WTC11 (cell line): ENCODE results near the gene EEFSEC. TPM values are rescaled to one million over a fixed set of nuclear protein-coding genes. Genes with fewer than 3 reads are reported as not detected.

Source experiments
- ATAC-seq: fragments of 200-7000 bp; cut with Tn5 transposase; 2 replicates; pipeline ENCODE4 v1.10.0; 2021; ENCODE audit warnings: mild to moderate bottlenecking, moderate library complexity
- CTCF ChIA-PET: fragments of 300-600 bp; sonication (Branson Sonifier 250); formaldehyde crosslinking; loops from one replicate; lab custom pipeline; 2021; ENCODE audit warnings: antibody characterized with exemption; lab: Charles Lee
- POLR2A ChIA-PET: fragments of 350-600 bp; sonication (Branson Sonifier 250); formaldehyde crosslinking; loops from one replicate; lab custom pipeline; 2021; ENCODE audit warnings: antibody characterized with exemption; lab: Charles Lee
- DNase-seq: peaks from one replicate; pipeline ENCODE4 v3.0.0; 2021; ENCODE audit warnings: low spot score
- H3K27ac Mint-ChIP-seq: 2 replicates; pipeline ENCODE4 v1.8.0; 2021; ENCODE audit warnings: mixed read lengths
- H3K27me3 Mint-ChIP-seq: 2 replicates; pipeline ENCODE4 v1.8.0; 2021; ENCODE audit warnings: low read depth, mild to moderate bottlenecking, moderate library complexity, mixed read lengths
- H3K36me3 Mint-ChIP-seq: 2 replicates; pipeline ENCODE4 v1.8.0; 2021; ENCODE audit warnings: mixed read lengths
- H3K4me1 Mint-ChIP-seq: 2 replicates; pipeline ENCODE4 v1.8.0; 2022; ENCODE audit warnings: mixed read lengths
- H3K4me3 Mint-ChIP-seq: 2 replicates; pipeline ENCODE4 v1.8.0; 2021; ENCODE audit warnings: mild to moderate bottlenecking, moderate library complexity, mixed read lengths
- H3K9me3 Mint-ChIP-seq: 2 replicates; pipeline ENCODE4 v1.8.0; 2021; ENCODE audit warnings: mixed read lengths
- ESRRA ChIP-seq: sonication (generic); formaldehyde crosslinking; IDR thresholded peaks from 2 replicates; pipeline ENCODE4 v1.8.1; 2022; ENCODE audit warnings: mild to moderate bottlenecking, missing genetic modification reagents, borderline replicate concordance
- IRF2 ChIP-seq: sonication (generic); formaldehyde crosslinking; IDR thresholded peaks from 2 replicates; pipeline ENCODE4 v1.8.0; 2022; ENCODE audit warnings: low read depth, missing genetic modification reagents, borderline replicate concordance
- MYBL2 ChIP-seq: sonication (generic); formaldehyde crosslinking; IDR thresholded peaks from 2 replicates; pipeline ENCODE4 v1.8.1; 2023; ENCODE audit warnings: mild to moderate bottlenecking, moderate library complexity, missing genetic modification reagents
- NFATC4 ChIP-seq: fragments of 250-450 bp; sonication (Bioruptor Pico); IDR thresholded peaks from 2 replicates; pipeline ENCODE4 v1.9.0; 2021; ENCODE audit warnings: mild to moderate bottlenecking
- OVOL2 ChIP-seq: fragments of 250-450 bp; sonication (Bioruptor Pico); IDR thresholded peaks from 2 replicates; pipeline ENCODE4 v1.9.0; 2021; ENCODE audit warnings: mild to moderate bottlenecking, borderline replicate concordance
- SMAD3 ChIP-seq: sonication (generic); formaldehyde crosslinking; IDR thresholded peaks from 2 replicates; pipeline ENCODE4 v1.8.0; 2022; ENCODE audit warnings: missing genetic modification reagents, mild to moderate bottlenecking, borderline replicate concordance
- SMAD4 ChIP-seq: sonication (generic); formaldehyde crosslinking; IDR thresholded peaks from 2 replicates; pipeline ENCODE4 v1.8.0; 2022; ENCODE audit warnings: mild to moderate bottlenecking, missing genetic modification reagents
- SP1 ChIP-seq: sonication (generic); formaldehyde crosslinking; conservative IDR thresholded peaks from 2 replicates; pipeline ENCODE4 v1.8.1; 2022; ENCODE audit warnings: missing genetic modification reagents
- STAT6 ChIP-seq: sonication (generic); formaldehyde crosslinking; conservative IDR thresholded peaks from 2 replicates; pipeline ENCODE4 v1.8.1; 2023; ENCODE audit warnings: mild to moderate bottlenecking, low read depth, missing genetic modification reagents, moderate library complexity
- TCF7 ChIP-seq: sonication (generic); formaldehyde crosslinking; IDR thresholded peaks from 2 replicates; pipeline ENCODE4 v1.8.0; 2022; ENCODE audit warnings: mild to moderate bottlenecking, low read depth, missing genetic modification reagents, moderate library complexity
- ZNF138 ChIP-seq: sonication (generic); formaldehyde crosslinking; conservative IDR thresholded peaks from 2 replicates; pipeline ENCODE4 v1.8.1; 2022; ENCODE audit warnings: mild to moderate bottlenecking, moderate library complexity, missing genetic modification reagents
- total RNA-seq: library from RNA; stranded (reverse); gene quantifications from 3 replicates; pipeline ENCODE4 v1.2.3, GENCODE V29; 2021
- TF ChIP-seq, protein P1 (sequence below): sonication (generic); formaldehyde crosslinking; IDR thresholded peaks from 2 replicates; pipeline ENCODE4 v1.8.1; 2022; ENCODE audit warnings: low read depth, mild to moderate bottlenecking, moderate library complexity, missing genetic modification reagents, borderline replicate concordance
- TF ChIP-seq, protein P2 (sequence below): fragments of 250-450 bp; sonication (Bioruptor Pico); IDR thresholded peaks from 2 replicates; pipeline ENCODE4 v1.9.0; 2021; ENCODE audit warnings: moderate library complexity, mild to moderate bottlenecking, inconsistent platforms, borderline replicate concordance
- TF ChIP-seq, protein P3 (sequence below): fragments of 250-450 bp; sonication (Bioruptor Pico); IDR thresholded peaks from 2 replicates; pipeline ENCODE4 v1.9.0; 2021; ENCODE audit warnings: mild to moderate bottlenecking
- TF ChIP-seq, protein P4 (sequence below): sonication (generic); formaldehyde crosslinking; IDR thresholded peaks from 2 replicates; pipeline ENCODE4 v1.8.0; 2023; ENCODE audit warnings: mild to moderate bottlenecking, missing genetic modification reagents
- TF ChIP-seq, protein P5 (sequence below): sonication (generic); formaldehyde crosslinking; IDR thresholded peaks from 2 replicates; pipeline ENCODE4 v1.8.1; 2023; ENCODE audit warnings: mild to moderate bottlenecking, missing genetic modification reagents

The EEFSEC gene
- total RNA-seq, 1 experiment from 2014 or later, result 13.7 TPM

- H3K4me3 Mint-ChIP-seq, result no peak overlapping the region
- CTCF ChIA-PET, result interaction anchor here (1.3 kb wide), 1 partner anchor 17 kb away, joined by 3 read pairs; no protein-coding TSS in a partner anchor
These were observed 110.7 kb downstream of the EEFSEC start for GRCh38 chr3:128263946-128264345.

More at GRCh38 chr3:128263946-128264345, 110.7 kb downstream of the EEFSEC start:
- H3K4me1 Mint-ChIP-seq, result peaks cover 9% of the 10 kb centered on the region
- no peak for DNase-seq
- peaks cover 20% of the 10 kb centered on the region for H3K9me3 Mint-ChIP-seq
- no peak overlapping the region for H3K27ac Mint-ChIP-seq
- H3K36me3 Mint-ChIP-seq, result peaks cover 24% of the 10 kb centered on the region
- POLR2A ChIA-PET, result no interaction called here
- no peak for TF ChIP-seq SP1 (CRISPR knock-in tag)
- TF ChIP-seq, protein P1, sequence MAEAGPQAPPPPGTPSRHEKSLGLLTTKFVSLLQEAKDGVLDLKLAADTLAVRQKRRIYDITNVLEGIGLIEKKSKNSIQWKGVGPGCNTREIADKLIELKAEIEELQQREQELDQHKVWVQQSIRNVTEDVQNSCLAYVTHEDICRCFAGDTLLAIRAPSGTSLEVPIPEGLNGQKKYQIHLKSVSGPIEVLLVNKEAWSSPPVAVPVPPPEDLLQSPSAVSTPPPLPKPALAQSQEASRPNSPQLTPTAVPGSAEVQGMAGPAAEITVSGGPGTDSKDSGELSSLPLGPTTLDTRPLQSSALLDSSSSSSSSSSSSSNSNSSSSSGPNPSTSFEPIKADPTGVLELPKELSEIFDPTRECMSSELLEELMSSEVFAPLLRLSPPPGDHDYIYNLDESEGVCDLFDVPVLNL (CRISPR knock-in tag), result no peak
- TF ChIP-seq SMAD3 (CRISPR knock-in tag), result no peak
- TF ChIP-seq ESRRA (CRISPR knock-in tag), result no peak
- TF ChIP-seq STAT6 (CRISPR knock-in tag), result no peak
- no peak for TF ChIP-seq NFATC4
- no peak for TF ChIP-seq IRF2 (CRISPR knock-in tag)
- TF ChIP-seq, protein P2, sequence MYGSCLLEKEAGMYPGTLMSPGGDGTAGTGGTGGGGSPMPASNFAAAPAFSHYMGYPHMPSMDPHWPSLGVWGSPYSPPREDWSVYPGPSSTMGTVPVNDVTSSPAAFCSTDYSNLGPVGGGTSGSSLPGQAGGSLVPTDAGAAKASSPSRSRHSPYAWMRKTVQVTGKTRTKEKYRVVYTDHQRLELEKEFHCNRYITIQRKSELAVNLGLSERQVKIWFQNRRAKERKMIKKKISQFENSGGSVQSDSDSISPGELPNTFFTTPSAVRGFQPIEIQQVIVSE (CRISPR knock-in tag), result no peak
- TF ChIP-seq, protein P3, sequence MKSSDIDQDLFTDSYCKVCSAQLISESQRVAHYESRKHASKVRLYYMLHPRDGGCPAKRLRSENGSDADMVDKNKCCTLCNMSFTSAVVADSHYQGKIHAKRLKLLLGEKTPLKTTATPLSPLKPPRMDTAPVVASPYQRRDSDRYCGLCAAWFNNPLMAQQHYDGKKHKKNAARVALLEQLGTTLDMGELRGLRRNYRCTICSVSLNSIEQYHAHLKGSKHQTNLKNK (CRISPR knock-in tag), result no peak
- no peak for TF ChIP-seq SMAD4 (CRISPR knock-in tag)
- TF ChIP-seq TCF7 (CRISPR knock-in tag), result no peak
- TF ChIP-seq, protein P4, sequence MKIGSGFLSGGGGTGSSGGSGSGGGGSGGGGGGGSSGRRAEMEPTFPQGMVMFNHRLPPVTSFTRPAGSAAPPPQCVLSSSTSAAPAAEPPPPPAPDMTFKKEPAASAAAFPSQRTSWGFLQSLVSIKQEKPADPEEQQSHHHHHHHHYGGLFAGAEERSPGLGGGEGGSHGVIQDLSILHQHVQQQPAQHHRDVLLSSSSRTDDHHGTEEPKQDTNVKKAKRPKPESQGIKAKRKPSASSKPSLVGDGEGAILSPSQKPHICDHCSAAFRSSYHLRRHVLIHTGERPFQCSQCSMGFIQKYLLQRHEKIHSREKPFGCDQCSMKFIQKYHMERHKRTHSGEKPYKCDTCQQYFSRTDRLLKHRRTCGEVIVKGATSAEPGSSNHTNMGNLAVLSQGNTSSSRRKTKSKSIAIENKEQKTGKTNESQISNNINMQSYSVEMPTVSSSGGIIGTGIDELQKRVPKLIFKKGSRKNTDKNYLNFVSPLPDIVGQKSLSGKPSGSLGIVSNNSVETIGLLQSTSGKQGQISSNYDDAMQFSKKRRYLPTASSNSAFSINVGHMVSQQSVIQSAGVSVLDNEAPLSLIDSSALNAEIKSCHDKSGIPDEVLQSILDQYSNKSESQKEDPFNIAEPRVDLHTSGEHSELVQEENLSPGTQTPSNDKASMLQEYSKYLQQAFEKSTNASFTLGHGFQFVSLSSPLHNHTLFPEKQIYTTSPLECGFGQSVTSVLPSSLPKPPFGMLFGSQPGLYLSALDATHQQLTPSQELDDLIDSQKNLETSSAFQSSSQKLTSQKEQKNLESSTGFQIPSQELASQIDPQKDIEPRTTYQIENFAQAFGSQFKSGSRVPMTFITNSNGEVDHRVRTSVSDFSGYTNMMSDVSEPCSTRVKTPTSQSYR (CRISPR knock-in tag), result no peak
- TF ChIP-seq OVOL2 (CRISPR knock-in tag), result no peak
- TF ChIP-seq, protein P5, sequence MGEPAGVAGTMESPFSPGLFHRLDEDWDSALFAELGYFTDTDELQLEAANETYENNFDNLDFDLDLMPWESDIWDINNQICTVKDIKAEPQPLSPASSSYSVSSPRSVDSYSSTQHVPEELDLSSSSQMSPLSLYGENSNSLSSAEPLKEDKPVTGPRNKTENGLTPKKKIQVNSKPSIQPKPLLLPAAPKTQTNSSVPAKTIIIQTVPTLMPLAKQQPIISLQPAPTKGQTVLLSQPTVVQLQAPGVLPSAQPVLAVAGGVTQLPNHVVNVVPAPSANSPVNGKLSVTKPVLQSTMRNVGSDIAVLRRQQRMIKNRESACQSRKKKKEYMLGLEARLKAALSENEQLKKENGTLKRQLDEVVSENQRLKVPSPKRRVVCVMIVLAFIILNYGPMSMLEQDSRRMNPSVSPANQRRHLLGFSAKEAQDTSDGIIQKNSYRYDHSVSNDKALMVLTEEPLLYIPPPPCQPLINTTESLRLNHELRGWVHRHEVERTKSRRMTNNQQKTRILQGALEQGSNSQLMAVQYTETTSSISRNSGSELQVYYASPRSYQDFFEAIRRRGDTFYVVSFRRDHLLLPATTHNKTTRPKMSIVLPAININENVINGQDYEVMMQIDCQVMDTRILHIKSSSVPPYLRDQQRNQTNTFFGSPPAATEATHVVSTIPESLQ, result no peak
- no peak for TF ChIP-seq MYBL2 (CRISPR knock-in tag)
- no peak for TF ChIP-seq ZNF138 (CRISPR knock-in tag)
- peaks cover 3% of the 10 kb centered on the region for H3K27me3 Mint-ChIP-seq
- ATAC-seq, result no peak
